Endothelial cell of umbilical vein (primary cell): ENCODE data around the gene C16orf90. TPM values are rescaled to one million over a fixed set of nuclear protein-coding genes. Genes with fewer than 3 reads are reported as not detected.

Experiments
- BruUV-seq: library from RNA; stranded (reverse); fragments of 400-500 nt; replicated peaks from 2 replicates; lab custom pipeline; 2021; lab: Mats Ljungman, UMichigan
- CTCF ChIA-PET: fragments of 300-600, 350-600 bp; sonication (Branson Sonifier 250); formaldehyde crosslinking; loops from one replicate; lab custom pipeline; 2021; ENCODE audit warnings: antibody characterized with exemption, inconsistent platforms; lab: Charles Lee
- POLR2A ChIA-PET: fragments of 300-600, 350-600 bp; sonication (Branson Sonifier 250); formaldehyde crosslinking; loops from one replicate; lab custom pipeline; 2021; ENCODE audit warnings: antibody characterized with exemption, inconsistent platforms; lab: Charles Lee
- DNase-seq: peaks from one replicate; pipeline ENCODE4 v3.0.0-alpha.2; 2011; ENCODE audit warnings: low read depth, low spot score
- FAIRE-seq: peaks from 2 replicates; lab custom pipeline; 2011; peaks lifted over from hg19 to GRCh38; lab: Jason Lieb, UNC
- H2AFZ ChIP-seq: 2 replicates; pipeline ENCODE4 v1.6.0; 2012; ENCODE audit warnings: low read depth, low read length, control low read depth, inconsistent platforms
- H3K27ac ChIP-seq: 2 replicates; pipeline ENCODE4 v1.5.1; 2011; ENCODE audit warnings: low read depth, mild to moderate bottlenecking, control low read depth, low read length, moderate library complexity; ENCODE audit not compliant: insufficient read depth
- H3K27me3 ChIP-seq, 2 experiments: 2 replicates each; pipeline versions ENCODE4 v1.6.0 to v1.6.1; 2011; ENCODE audit warnings: low read length in 2 of 2, mixed read lengths in 1 of 2; ENCODE audit not compliant: control insufficient read depth in 2 of 2, insufficient read depth in 2 of 2
- H3K36me3 ChIP-seq, 2 experiments: 2 replicates in 1 of 2; 3 replicates in 1 of 2; pipeline ENCODE4 v1.5.1; 2011; ENCODE audit warnings: low read length in 2 of 2, mild to moderate bottlenecking in 1 of 2, moderate library complexity in 1 of 2; ENCODE audit not compliant: control insufficient read depth in 2 of 2, insufficient read depth in 2 of 2; ENCODE audit errors: extremely low read depth in 1 of 2
- H3K4me1 ChIP-seq: 3 replicates; pipeline ENCODE4 v1.5.1; 2011; ENCODE audit warnings: mild to moderate bottlenecking, low read length; ENCODE audit not compliant: control insufficient read depth, insufficient read depth; ENCODE audit errors: extremely low read depth
- H3K4me2 ChIP-seq: 2 replicates; pipeline ENCODE4 v1.6.1; 2011; ENCODE audit warnings: low read length, control low read depth, mixed read lengths; ENCODE audit not compliant: insufficient read depth
- H3K4me3 ChIP-seq, 3 experiments: fragments of 200-600 bp in 1 of 3; sonication (generic), shearing (Covaris generic) in 1 of 3; replicated peaks in 1 of 3; 2 replicates each; pipeline ENCODE4 v1.5.1; 2011 to 2016; ENCODE audit warnings: control low read depth in 3 of 3, low read length in 3 of 3, mild to moderate bottlenecking in 2 of 3, inconsistent platforms in 1 of 3, low read depth in 1 of 3, moderate library complexity in 1 of 3; ENCODE audit not compliant: insufficient read depth in 1 of 3
- H3K79me2 ChIP-seq: 2 replicates; pipeline ENCODE4 v1.6.0; 2012; ENCODE audit warnings: low read length, inconsistent platforms; ENCODE audit not compliant: control insufficient read depth, insufficient read depth
- H3K9ac ChIP-seq: replicated peaks from 2 replicates; pipeline ENCODE3; 2011; ENCODE audit warnings: low read length, control low read depth; ENCODE audit not compliant: insufficient read depth; ENCODE audit errors: extremely low read depth
- H3K9me1 ChIP-seq: replicated peaks from 3 replicates; pipeline ENCODE4 v1.6.0; 2011; ENCODE audit warnings: mild to moderate bottlenecking, low read length; ENCODE audit not compliant: control insufficient read depth, insufficient read depth; ENCODE audit errors: extremely low read depth
- H3K9me3 ChIP-seq: replicated peaks from 2 replicates; pipeline ENCODE4 v1.5.1; 2012; ENCODE audit warnings: low read length, inconsistent platforms; ENCODE audit not compliant: control insufficient read depth, insufficient read depth
- H4K20me1 ChIP-seq: replicated peaks from 2 replicates; pipeline ENCODE3; 2011; ENCODE audit warnings: mild to moderate bottlenecking, low read length; ENCODE audit not compliant: control insufficient read depth, insufficient read depth; ENCODE audit errors: extremely low read depth
- CTCF ChIP-seq, 2 donors: IDR thresholded peaks; 1 replicate in 1 of 2; 2 replicates in 1 of 2; pipeline ENCODE4 v1.5.1; 2011; ENCODE audit warnings: low read length in 2 of 2, mild to moderate bottlenecking in 2 of 2, moderate library complexity in 2 of 2, control low read depth in 1 of 2, inconsistent platforms in 1 of 2, low read depth in 1 of 2; ENCODE audit not compliant: insufficient read depth in 1 of 2; ENCODE audit errors: extremely low read depth in 1 of 2
- EZH2 ChIP-seq: IDR thresholded peaks from 2 replicates; pipeline ENCODE4 v1.6.1; 2012; ENCODE audit warnings: borderline replicate concordance, low read depth, mild to moderate bottlenecking, moderate library complexity, low read length, inconsistent platforms; ENCODE audit not compliant: severe bottlenecking
- FOS ChIP-seq: IDR thresholded peaks from 2 replicates; pipeline ENCODE4 v1.6.1; 2011; ENCODE audit warnings: mild to moderate bottlenecking, low read length, moderate library complexity, borderline replicate concordance; ENCODE audit not compliant: insufficient read depth
- GATA2 ChIP-seq: IDR thresholded peaks from 2 replicates; pipeline ENCODE4 v1.7.0; 2011; ENCODE audit warnings: low read depth, mild to moderate bottlenecking, moderate library complexity, mixed read lengths, low read length; ENCODE audit not compliant: insufficient read length, insufficient read depth
- JUN ChIP-seq: IDR thresholded peaks from 2 replicates; pipeline ENCODE4 v1.6.1; 2011; ENCODE audit warnings: borderline replicate concordance, low read depth; ENCODE audit not compliant: insufficient read length, insufficient read depth
- MAX ChIP-seq: IDR thresholded peaks from 2 replicates; pipeline ENCODE4 v1.6.1; 2011; ENCODE audit not compliant: insufficient read depth, insufficient read length
- MYC ChIP-seq: IDR thresholded peaks from one replicate; pipeline ENCODE4 v1.6.1; 2011; ENCODE audit warnings: mild to moderate bottlenecking, low read depth, low read length
- POLR2A ChIP-seq: IDR thresholded peaks from 2 replicates; pipeline ENCODE4 v1.6.1; 2012; ENCODE audit warnings: low read depth, mild to moderate bottlenecking, control low read depth, low read length
- POLR2AphosphoS5 ChIP-seq: IDR thresholded peaks from 2 replicates; pipeline ENCODE4 v1.6.1; 2012; ENCODE audit warnings: low read depth, mild to moderate bottlenecking, control low read depth, low read length, moderate library complexity; ENCODE audit not compliant: insufficient read depth
- dilution Hi-C: fragments of 300-500 bp; cut with MboI; formaldehyde crosslinking; loops from one replicate; pipeline ENCODE4 v1.15.0; 2019; ENCODE audit warnings: low sequenced_read_pairs; ENCODE audit not compliant: extremely low pct_ligation_motif_present
- intact Hi-C: fragments of 100-400 bp; cut with micrococcal nuclease; formaldehyde crosslinking; loops from one replicate; pipeline ENCODE4 v1.10.0; 2022
- polyA plus RNA-seq, 4 experiments: library from polyadenylated mRNA; depleted of rRNA in 3 of 4; stranded (reverse) in 3 of 4; unstranded in 1 of 4; fragments of >200 nt; gene quantifications; 2 replicates each; pipeline versions ENCODE4 v1.2.1 to v1.2.3, GENCODE V29; 2011 to 2012; ENCODE audit warnings: missing spikeins in 1 of 4
- total RNA-seq: library from RNA; stranded (reverse); gene quantifications from 2 replicates; pipeline ENCODE4 v1.2.3, GENCODE V29; 2021

Gene C16orf90
- total and polyA plus RNA-seq, 2 donors (not counting 3 experiments of a cell fraction or from before 2014, with no cell fraction given) = not detected

- Histone ChIP-seq H3K4me1 (peaks cover 5% of the 10 kb centered on the region), H3K27ac (no peak overlapping the region), H3K9me3 (no peaks in the 10 kb centered on the region), H3K27me3 (no peaks in the 10 kb centered on the region), H2AFZ (no peak overlapping the region), H3K9me1 (no peaks in the 10 kb centered on the region), H3K79me2 (peaks cover 4% of the 10 kb centered on the region), H4K20me1 (no peaks in the 10 kb centered on the region), H3K36me3 (no peaks in the 10 kb centered on the region), H3K9ac (no peak overlapping the region), H3K4me2 (no peak overlapping the region), H3K4me3 (no peak overlapping the region)
- TF ChIP-seq GATA2 (no peak), MYC (no peak)
- dilution Hi-C loops (no loop called here), intact Hi-C loops (no loop called here)
- BruUV-seq = no TSS peak
- FAIRE-seq (no peak), DNase-seq (no peak)
- ChIA-PET CTCF (interaction anchor here (1.0 kb wide), 1 partner anchor 13 kb away, joined by 3 read pairs; no protein-coding TSS in a partner anchor), POLR2A (no interaction called here)
These were observed 3.7 kb upstream of the C16orf90 start for GRCh38 chr16:3498988-3499387.

GRCh38 chr16:3497771-3498170 lies 2.5 kb upstream of the C16orf90 start:
- no peaks in the 10 kb centered on the region for H3K36me3 ChIP-seq
- H3K27ac ChIP-seq = no peak overlapping the region
- no peak overlapping the region for H3K9ac ChIP-seq
- H2AFZ ChIP-seq = no peak overlapping the region
- dilution Hi-C loops = no loop called here
- H3K79me2 ChIP-seq = peaks cover 4% of the 10 kb centered on the region
- TF ChIP-seq CTCF (IDR thresholded peaks at IDR 0.05; ENCODE audit: extremely low read depth in 1 of 2, insufficient read depth in 1 of 2, low read depth in 1 of 2, low read length in 2 of 2) (no peak), JUN (no peak), MAX (no peak), POLR2A (no peak), POLR2AphosphoS5 (no peak), MYC (no peak), EZH2 (no peak), FOS (no peak), GATA2 (no peak)
- H3K9me1 ChIP-seq = no peaks in the 10 kb centered on the region
- intact Hi-C loops = no loop called here
- no peaks in the 10 kb centered on the region for H3K9me3 ChIP-seq
- CTCF ChIA-PET = no interaction called here
- DNase-seq (no peak), FAIRE-seq (no peak)
- peaks cover 5% of the 10 kb centered on the region for H3K4me1 ChIP-seq
- POLR2A ChIA-PET = no interaction called here
- H3K27me3 ChIP-seq = no peaks in the 10 kb centered on the region
- no peak overlapping the region for H3K4me2 ChIP-seq
- BruUV-seq = no TSS peak
- no peaks in the 10 kb centered on the region for H4K20me1 ChIP-seq
- no peak overlapping the region for H3K4me3 ChIP-seq
